ENCODE results near the gene DCLRE1A.

DCLRE1A gene

GRCh38 chr10:113891476-113891875 lies 37.6 kb upstream of the DCLRE1A start:
- no peak for DNase-seq (ENCODE audit: extremely low read depth, low read depth)
- no peak for TF ChIP-seq CTCF (IDR thresholded peaks at IDR 0.05; ENCODE audit: low read depth, low read length)

GRCh38 chr10:113890769-113891168 lies 36.9 kb upstream of the DCLRE1A start:
- TF ChIP-seq CTCF (IDR thresholded peaks at IDR 0.05; ENCODE audit: low read depth, low read length), result no peak
- no peak for DNase-seq (ENCODE audit: extremely low read depth, low read depth)

- no peak for TF ChIP-seq CTCF (IDR thresholded peaks at IDR 0.05; ENCODE audit: low read depth, low read length)
- DNase-seq (ENCODE audit: extremely low read depth, low read depth), result no peak
These were observed 36.0 kb upstream of the DCLRE1A start for GRCh38 chr10:113889911-113890310.

- no peak for TF ChIP-seq CTCF (IDR thresholded peaks at IDR 0.05; ENCODE audit: low read depth, low read length)
- no peak for DNase-seq (ENCODE audit: extremely low read depth, low read depth)
These were observed 28.4 kb upstream of the DCLRE1A start for GRCh38 chr10:113882240-113882639.

- no peak for DNase-seq (ENCODE audit: extremely low read depth, low read depth)
- TF ChIP-seq CTCF (IDR thresholded peaks at IDR 0.05; ENCODE audit: low read depth, low read length), result no peak
These were observed 26.4 kb upstream of the DCLRE1A start for GRCh38 chr10:113880236-113880635.

- no peak for DNase-seq (ENCODE audit: extremely low read depth, low read depth)
- TF ChIP-seq CTCF (IDR thresholded peaks at IDR 0.05; ENCODE audit: low read depth, low read length), result no peak
These were observed 25.8 kb upstream of the DCLRE1A start for GRCh38 chr10:113879691-113880090.

- TF ChIP-seq CTCF (IDR thresholded peaks at IDR 0.05; ENCODE audit: low read depth, low read length), result no peak
- DNase-seq (ENCODE audit: extremely low read depth, low read depth), result no peak
These were observed 22.6 kb upstream of the DCLRE1A start for GRCh38 chr10:113876461-113876860.

Data from AG09319 (cell line).